ENCODE results near the gene KDM4F.

The KDM4F gene

DNA sequence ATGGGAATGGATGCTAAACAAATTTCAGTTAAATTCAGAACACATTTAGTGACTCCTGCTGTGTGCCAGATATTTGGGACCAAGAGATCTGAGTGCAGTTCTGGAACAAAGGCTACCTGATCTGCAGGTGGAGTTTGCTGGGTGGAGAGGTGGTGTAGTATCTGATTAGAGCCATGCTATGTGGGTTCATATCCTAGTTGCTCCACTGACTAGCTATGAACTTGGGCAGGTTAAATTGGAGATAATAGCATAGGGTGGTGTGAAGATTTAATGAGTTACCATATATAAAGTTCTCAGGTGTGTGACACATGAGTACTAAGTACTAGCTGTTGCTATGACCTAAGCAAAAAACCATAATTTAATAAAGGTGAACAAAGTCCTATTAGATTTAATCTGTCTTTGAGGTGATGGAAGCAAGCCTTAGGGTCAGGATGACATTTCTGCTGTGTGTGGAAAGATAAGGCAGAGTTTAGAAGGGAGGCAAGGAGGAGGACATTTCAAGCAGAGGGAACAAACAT lies 42.5 kb downstream of the KDM4F start:
- DNase-seq (ENCODE audit: low read depth in 3 of 3), result no peak

- DNase-seq (ENCODE audit: low read depth in 3 of 3), result peak in 1 of 3 experiments; percentile 36
These were observed 43.5 kb downstream of the KDM4F start for GRCh38 chr11:95092549-95093324.

- no peak for DNase-seq (ENCODE audit: low read depth in 3 of 3)
These were observed 44.3 kb downstream of the KDM4F start for GRCh38 chr11:95093548-95093947.

DNA sequence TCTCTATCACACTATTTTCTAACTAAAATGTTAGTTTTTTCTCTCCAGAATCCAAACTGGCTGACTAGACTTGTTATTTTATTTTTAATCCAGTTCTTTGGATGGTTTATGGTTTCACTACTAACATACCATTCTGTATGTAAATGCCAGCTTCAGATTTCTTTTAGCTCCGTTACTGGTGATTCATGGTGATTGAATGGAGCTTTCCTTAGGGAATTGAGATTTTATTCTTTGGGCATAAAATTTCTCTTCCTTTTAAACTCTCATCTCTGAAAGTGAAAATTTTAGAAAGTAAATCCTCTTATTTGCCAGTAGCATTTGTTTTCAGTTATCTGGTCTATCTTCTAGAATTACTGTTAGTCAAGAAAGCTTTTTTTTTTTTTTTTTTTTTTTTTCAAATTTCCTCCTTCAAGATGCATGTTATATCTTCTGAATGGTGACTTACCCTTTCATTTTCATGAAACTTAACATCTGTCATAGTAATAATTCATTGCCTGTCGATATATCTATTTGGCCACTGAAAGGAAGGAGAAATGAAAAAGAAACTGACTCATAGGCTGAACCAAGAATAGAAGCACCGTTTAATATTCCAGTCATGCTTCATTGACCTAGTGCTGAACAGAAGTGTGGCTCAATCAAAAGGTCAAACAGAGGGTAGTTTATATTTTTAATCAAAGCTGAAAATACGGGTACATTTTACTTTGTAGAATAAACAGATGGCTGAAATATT lies 46.8 kb downstream of the KDM4F start:
- no peak for DNase-seq (ENCODE audit: low read depth in 3 of 3)

DNA sequence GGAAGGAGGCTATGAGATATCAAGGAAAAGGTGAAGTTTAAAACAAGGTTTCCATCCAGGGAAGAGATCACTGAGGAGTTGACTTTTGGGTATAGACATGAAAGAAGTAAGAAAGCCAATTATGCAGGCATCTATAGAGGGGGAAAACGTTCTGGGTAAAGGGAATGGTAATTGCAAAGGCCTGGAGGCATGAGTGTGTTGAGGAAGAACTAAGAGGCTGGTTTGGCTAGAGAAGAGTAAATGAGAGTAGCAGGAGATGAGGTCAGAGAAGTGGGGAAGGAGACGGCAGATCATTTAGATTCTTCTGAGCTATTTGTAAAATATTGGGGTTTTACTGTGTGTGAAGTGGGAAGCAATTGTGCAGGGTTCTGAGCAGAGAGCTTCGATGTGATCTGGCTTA lies 48.0 kb downstream of the KDM4F start:
- no peak for DNase-seq (ENCODE audit: low read depth in 3 of 3)

- no peak for DNase-seq (ENCODE audit: low read depth in 3 of 3)
These were observed 49.6 kb downstream of the KDM4F start for GRCh38 chr11:95098826-95099225.

- DNase-seq (ENCODE audit: low read depth in 3 of 3), result no peak
These were observed 51.0 kb downstream of the KDM4F start for GRCh38 chr11:95100191-95100648.
